ENCODE data around the gene PDZRN3. TPM values are rescaled to one million over a fixed set of nuclear protein-coding genes. Genes with fewer than 3 reads are reported as not detected.

PDZRN3 gene
- polyA plus RNA-seq, 2 of the 4 experiments (the other 2 are of a cell fraction) = not detected

GRCh38 chr3:73378207-73378606 lies 246.5 kb downstream of the PDZRN3 start:
- Histone ChIP-seq H3K4me3 (no peak overlapping the region), H3K4me1 (no peaks in the 10 kb centered on the region), H3K27ac (no peak overlapping the region), H3K4me2 (no peak overlapping the region), H3K9me3 (no peaks in the 10 kb centered on the region)
- ATAC-seq (no peak), FAIRE-seq (no peak), DNase-seq (ENCODE audit: low read depth in 1 of 2, low spot score in 1 of 2) (no peak)
- TF ChIP-seq JUNB (IDR thresholded peaks at IDR 0.05) (no peak), USF2 (IDR thresholded peaks at IDR 0.05) (no peak), EP300 (IDR thresholded peaks at IDR 0.05) (no peak), HDAC2 (IDR thresholded peaks at IDR 0.05) (no peak), HEYL (CRISPR knock-in tag; IDR thresholded peaks at IDR 0.05) (no peak), CBX2 (IDR thresholded peaks at IDR 0.05; ENCODE audit: borderline replicate concordance, low read depth) (no peak), FOSB (CRISPR knock-in tag; IDR thresholded peaks at IDR 0.05) (no peak), ESRRA (IDR thresholded peaks at IDR 0.05; ENCODE audit: borderline replicate concordance, low read length) (no peak), CHD4 (IDR thresholded peaks at IDR 0.05; ENCODE audit: borderline replicate concordance) (no peak), RARB (CRISPR knock-in tag; IDR thresholded peaks at IDR 0.05) (no peak), JUN (IDR thresholded peaks at IDR 0.05) (no peak), HOXA7 (CRISPR knock-in tag; IDR thresholded peaks at IDR 0.05) (no peak), ZC3H11A (IDR thresholded peaks at IDR 0.05) (no peak)
- CTCF ChIA-PET = no interaction called here
- WGBS (ENCODE audit: missing lambda C conversion rate) = 2% methylated on average over 2 of the region's 2 CpGs
- POLR2A ChIA-PET = no interaction called here

- H3K4me1 ChIP-seq = no peaks in the 10 kb centered on the region
- no peak overlapping the region for H3K27ac ChIP-seq
- no peak overlapping the region for H3K4me2 ChIP-seq
- no peak overlapping the region for H3K4me3 ChIP-seq
- TF ChIP-seq E2F6 (IDR thresholded peaks at IDR 0.05; ENCODE audit: borderline replicate concordance, low read depth) = no peak
- no peak for TF ChIP-seq RARB (CRISPR knock-in tag; IDR thresholded peaks at IDR 0.05)
- TF ChIP-seq MAFK (IDR thresholded peaks at IDR 0.05; ENCODE audit: partially characterized antibody) = no peak
- no peak for TF ChIP-seq HES2 (IDR thresholded peaks at IDR 0.05)
- no peak for TF ChIP-seq MAZ (IDR thresholded peaks at IDR 0.05; ENCODE audit: borderline replicate concordance, low read depth, low read length)
- TF ChIP-seq RFX5 (IDR thresholded peaks at IDR 0.05) = no peak
- no peak for TF ChIP-seq NFE2L2 (conservative IDR thresholded peaks at IDR 0.05; ENCODE audit: low read length)
- TF ChIP-seq RAD21 (conservative IDR thresholded peaks at IDR 0.05 in 1 of 2, IDR thresholded peaks at IDR 0.05 in 1 of 2) = no peak
- no peak for TF ChIP-seq POLR2A (IDR thresholded peaks at IDR 0.05; ENCODE audit: low read length)
- no peak for TF ChIP-seq ZFP36 (IDR thresholded peaks at IDR 0.05; ENCODE audit: borderline replicate concordance, partially characterized antibody)
- ChIA-PET CTCF (interaction anchor here (0.6 kb wide), 1 partner anchor 802 kb away, joined by 3 read pairs; no protein-coding TSS in a partner anchor), POLR2A (no interaction called here)
- WGBS (ENCODE audit: missing lambda C conversion rate) = 18% methylated on average over 12 of the region's 12 CpGs
- H3K9me3 ChIP-seq = peaks cover 3% of the 10 kb centered on the region; the same call in 1 of the 3 replicates
- FAIRE-seq (no peak), ATAC-seq (no peak), DNase-seq (ENCODE audit: low read depth in 1 of 2, low spot score in 1 of 2) (no peak)
Observed at GRCh38 chr3:73365756-73366397, 258.9 kb downstream of the PDZRN3 start.

- Histone ChIP-seq H3K27ac (no peak overlapping the region), H3K4me3 (no peak overlapping the region), H3K4me2 (no peak overlapping the region), H3K4me1 (no peaks in the 10 kb centered on the region), H3K9me3 (peaks cover 3% of the 10 kb centered on the region; the same call in 1 of the 3 replicates)
- ChIA-PET POLR2A (no interaction called here), CTCF (no interaction called here)
- FAIRE-seq (no peak), DNase-seq (ENCODE audit: low read depth in 1 of 2, low spot score in 1 of 2) (no peak), ATAC-seq (no peak)
- 13% methylated on average over 1 of the region's 1 CpG for WGBS (ENCODE audit: missing lambda C conversion rate)
- TF ChIP-seq NPAS2 (CRISPR knock-in tag; IDR thresholded peaks at IDR 0.05; ENCODE audit: borderline replicate concordance) (no peak), RARB (CRISPR knock-in tag; IDR thresholded peaks at IDR 0.05) (no peak), REST (IDR thresholded peaks at IDR 0.05) (no peak), FOXS1 (CRISPR knock-in tag; IDR thresholded peaks at IDR 0.05) (no peak), RFX5 (IDR thresholded peaks at IDR 0.05) (no peak)
Observed at GRCh38 chr3:73364517-73364916, 260.2 kb downstream of the PDZRN3 start.
